Heart right ventricle (tissue), 16 donors: ENCODE results near the gene FOXD1. TPM values are rescaled to one million over a fixed set of nuclear protein-coding genes. Genes with fewer than 3 reads are reported as not detected.
"Not testable (repeated sequence)": the region's sequence is repeated elsewhere in the genome, so short reads cannot be mapped to it uniquely, and the experiment has no call there.

Source experiments
- ATAC-seq, 8 donors: fragments of 200-7000 bp; cut with Tn5 transposase; one replicate each; pipeline ENCODE4 v1.9.1; 2020; ENCODE audit warnings: mild to moderate bottlenecking in 8 of 8, moderate library complexity in 8 of 8, moderate number of reproducible peaks in 1 of 8
- DNase-seq, 2 donors: peaks; one replicate each; pipeline ENCODE4 v3.0.0-alpha.2; 2020
- H3K27ac ChIP-seq, 10 donors: fragments of 200-600 bp; sonication (generic) in 2 of 10; one replicate each; pipeline versions ENCODE4 v1.5.0 to v1.8.0; 2020 to 2022; ENCODE audit warnings: mild to moderate bottlenecking in 3 of 10
- H3K27me3 ChIP-seq, 7 donors: fragments of 200-600 bp; one replicate each; pipeline ENCODE4 v1.8.0; 2021 to 2022; ENCODE audit warnings: mild to moderate bottlenecking in 2 of 7
- H3K36me3 ChIP-seq, 9 donors: fragments of 200-600 bp; sonication (generic) in 1 of 9; one replicate each; pipeline versions ENCODE4 v1.5.0 to v1.8.0; 2020 to 2022; ENCODE audit warnings: mild to moderate bottlenecking in 2 of 9
- H3K4me1 ChIP-seq, 9 donors: fragments of 200-600 bp; sonication (generic) in 1 of 9; one replicate each; pipeline versions ENCODE4 v1.5.0 to v1.8.0; 2020 to 2022; ENCODE audit warnings: mild to moderate bottlenecking in 4 of 9
- H3K4me3 ChIP-seq, 10 donors: fragments of 200-600 bp; sonication (generic) in 2 of 10; one replicate each; pipeline versions ENCODE4 v1.5.0 to v1.8.0; 2020 to 2022; ENCODE audit warnings: mild to moderate bottlenecking in 7 of 10, moderate library complexity in 2 of 10
- H3K9me3 ChIP-seq, 11 donors: fragments of 200-600 bp in 10 of 11; sonication (generic) in 2 of 11; one replicate each; pipeline versions ENCODE4 v1.5.0 to v1.8.0; 2013 to 2022; ENCODE audit warnings: mild to moderate bottlenecking in 2 of 11, control low read depth in 1 of 11, moderate library complexity in 1 of 11
- CTCF ChIP-seq, 9 donors: fragments of 200-600 bp; sonication (generic) in 2 of 9; IDR thresholded peaks; one replicate each; pipeline versions ENCODE4 v1.5.0 to v1.8.0; 2021 to 2022; ENCODE audit warnings: antibody characterized with exemption in 9 of 9, mild to moderate bottlenecking in 5 of 9, moderate library complexity in 1 of 9
- WGBS, 2 donors: extraction: QIAGEN DNeasy Blood & Tissue Kit; methylation state at CpG; one replicate each; pipeline ENCODE4 v1.1.7; 2013; ENCODE audit warnings: inconsistent platforms in 1 of 2; 5-methylcytosine and 5-hydroxymethylcytosine counted together
- intact Hi-C, 10 donors: fragments of 100-400 bp; cut with DNase I; formaldehyde crosslinking; loops; one replicate each; pipeline versions ENCODE4 v1.11.1 to v1.14.2; 2022
- polyA plus RNA-seq, 2 donors: library from polyadenylated mRNA; stranded (reverse); fragments of 200-250 nt; gene quantifications; one replicate each; pipeline ENCODE4 v1.2.3, GENCODE V29; 2013
- total RNA-seq, 10 donors: library from RNA; stranded (reverse); fragmentation: NEBNext Ultra II Directional in 3 of 10; extraction: Animal tissue kit (Norgen Biotek cat#: 25700) in 3 of 10; gene quantifications; one replicate each; pipeline versions ENCODE4 v1.2.1 to v1.2.4, GENCODE V29; 2021 to 2023
- donor health status: Arrhythmogenic right ventricular cardiomyopathy.
- donor health status: ischemic (EF 13 %, LVEDD 7.1; RV severe dilation, severe dysfunction).
- donor health status: healthy with polysubstance abuse.
- donor health status: DM: no; HTN: yes; CAD: no.
- donor health status: DM: no; HTN: no; CAD: no.
- donor health status: ischemic (EF 25% LVEDD 6.9; RV normal size, moderate dysfunction).
- donor health status: ischemic (EF 25% LVEDD 5.7; RV mildly dilated, moderate dysfunction).
- donor health status: healthy.
- donor health status: DM: yes; HTN: yes; CAD: no.
- donor health status: Ischemic cardiomyopathy.
- donor health status: ischemic (EF 35%, LVEDD 5.7; RV mildly dilated, moderate dysfunction).
- donor health status: nonischemic (EF 11% LVEDD 7.7; RV severe dilation, severe dysfunction).
- donor health status: DM: yes; HTN: yes; CAD: no.
- donor health status: PGD.
- donor health status: ischemic (EF 29% LVEDD 5.4; RV normal size, mild dysfunction).
- donor health status: nonischemic (EF 23%, LVEDD 6.1; RV moderate dilation, normal function).

FOXD1 gene
- total and polyA plus RNA-seq, 12 donors, result 0.07 to 0.15 (median 0.12) TPM; not detected in 7

GRCh38 chr5:73472116-73472515 lies 23.5 kb upstream of the FOXD1 start:
- Histone ChIP-seq H3K27ac (no peak overlapping the region), H3K36me3 (no peaks in the 10 kb centered on the region), H3K4me1 (no peaks in the 10 kb centered on the region), H3K27me3 (peaks cover 0 to 15% (median 12%) of the 10 kb centered on the region in 7 donors), H3K9me3 (no peaks in the 10 kb centered on the region), H3K4me3 (no peak overlapping the region)
- 60 to 89% methylated on average over 3 of the region's 3 CpGs for WGBS, 2 donors
- ATAC-seq (no peak), DNase-seq (no peak)
- intact Hi-C loops, result no loop called here
- no peak for TF ChIP-seq CTCF (IDR thresholded peaks at IDR 0.05)

- no peak for TF ChIP-seq CTCF (IDR thresholded peaks at IDR 0.05)
- DNase-seq, result no peak
- no peak for ATAC-seq
- intact Hi-C loops, result no loop called here
- Histone ChIP-seq H3K27me3 (peaks cover 0 to 18% (median 13%) of the 10 kb centered on the region in 7 donors), H3K27ac (no peak overlapping the region), H3K36me3 (no peaks in the 10 kb centered on the region), H3K9me3 (no peaks in the 10 kb centered on the region), H3K4me1 (no peaks in the 10 kb centered on the region), H3K4me3 (no peak overlapping the region)
Observed at GRCh38 chr5:73471654-73472053, 23.1 kb upstream of the FOXD1 start.

- Histone ChIP-seq H3K27me3 (peaks cover 0 to 18% (median 5%) of the 10 kb centered on the region in 7 donors), H3K27ac (no peak overlapping the region), H3K4me1 (peaks cover 0 to under 1% (median 0%) of the 10 kb centered on the region in 9 donors), H3K9me3 (no peaks in the 10 kb centered on the region), H3K4me3 (no peak overlapping the region), H3K36me3 (no peaks in the 10 kb centered on the region)
- no peak for DNase-seq
- ATAC-seq, result no peak
- intact Hi-C loops, result no loop called here
- WGBS, 2 donors, result 90 to 94% methylated on average over 8 of the region's 8 CpGs
- no peak for TF ChIP-seq CTCF (IDR thresholded peaks at IDR 0.05)
Observed at GRCh38 chr5:73469878-73470277, 21.3 kb upstream of the FOXD1 start.

GRCh38 chr5:73468638-73469037 lies 20.1 kb upstream of the FOXD1 start:
- intact Hi-C loops, H3K9me3 ChIP-seq, H3K36me3 ChIP-seq, H3K4me3 ChIP-seq, ATAC-seq, H3K27ac ChIP-seq, DNase-seq: not testable (repeated sequence)
- Histone ChIP-seq H3K4me1 (peaks cover 0 to 12% (median 4%) of the 10 kb centered on the region in 9 donors), H3K27me3 (peaks cover 0 to 18% (median 5%) of the 10 kb centered on the region in 7 donors)
- 83 to 87% methylated on average over 3 of the region's 3 CpGs for WGBS, 2 donors

- peak overlapping the region in 3 of 10 donors; percentile 1 to 51 (median 4) for H3K27ac ChIP-seq
- ATAC-seq (peak; percentile 59 to 97 (median 94)), DNase-seq (peak in 1 of 2 donors; percentile 37)
- H3K9me3 ChIP-seq, result no peaks in the 10 kb centered on the region
- H3K27me3 ChIP-seq, result peaks cover 0 to 25% (median 21%) of the 10 kb centered on the region in 7 donors
- WGBS, 2 donors, result 42 to 43% methylated on average over 7 of the region's 7 CpGs
- intact Hi-C loops, result no loop called here
- no peak for TF ChIP-seq CTCF (IDR thresholded peaks at IDR 0.05)
- H3K4me3 ChIP-seq, result no peak overlapping the region
- no peaks in the 10 kb centered on the region for H3K36me3 ChIP-seq
- H3K4me1 ChIP-seq, result peaks cover 0 to 13% (median 4%) of the 10 kb centered on the region in 9 donors
Observed at GRCh38 chr5:73464016-73464745, 15.6 kb upstream of the FOXD1 start.
